ENCODE data around the gene IBTK.
"Not testable (repeated sequence)": the region's sequence is repeated elsewhere in the genome, so short reads cannot be mapped to it uniquely, and the experiment has no call there.

Gene IBTK

GRCh38 chr6:82178077-82178758 is 69.3 kb downstream of the IBTK start:
- DNase-seq (ENCODE audit: low read depth in 2 of 2): no peak

GRCh38 chr6:82176616-82177015 is 70.9 kb downstream of the IBTK start:
- DNase-seq (ENCODE audit: low read depth in 2 of 2): no peak

DNA sequence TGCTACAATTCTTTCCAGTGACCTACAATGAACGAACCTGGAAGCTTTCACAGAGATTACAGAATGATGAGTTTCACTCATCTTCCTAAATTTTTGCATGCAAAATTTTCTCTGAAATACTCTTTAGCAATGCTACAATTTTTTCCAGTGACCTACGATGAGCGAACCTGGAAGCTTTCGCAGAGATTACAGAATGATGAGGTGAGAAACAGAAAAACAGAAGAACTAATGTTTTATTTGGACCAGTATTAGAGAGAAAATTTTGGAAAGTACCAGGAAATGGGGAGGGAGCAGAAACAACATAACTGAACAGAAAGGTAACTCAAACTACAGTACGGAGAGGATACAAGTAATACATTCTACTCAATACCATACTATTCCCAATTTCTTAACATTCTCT is 75.0 kb downstream of the IBTK start:
- DNase-seq (ENCODE audit: low read depth in 2 of 2): no peak

DNA sequence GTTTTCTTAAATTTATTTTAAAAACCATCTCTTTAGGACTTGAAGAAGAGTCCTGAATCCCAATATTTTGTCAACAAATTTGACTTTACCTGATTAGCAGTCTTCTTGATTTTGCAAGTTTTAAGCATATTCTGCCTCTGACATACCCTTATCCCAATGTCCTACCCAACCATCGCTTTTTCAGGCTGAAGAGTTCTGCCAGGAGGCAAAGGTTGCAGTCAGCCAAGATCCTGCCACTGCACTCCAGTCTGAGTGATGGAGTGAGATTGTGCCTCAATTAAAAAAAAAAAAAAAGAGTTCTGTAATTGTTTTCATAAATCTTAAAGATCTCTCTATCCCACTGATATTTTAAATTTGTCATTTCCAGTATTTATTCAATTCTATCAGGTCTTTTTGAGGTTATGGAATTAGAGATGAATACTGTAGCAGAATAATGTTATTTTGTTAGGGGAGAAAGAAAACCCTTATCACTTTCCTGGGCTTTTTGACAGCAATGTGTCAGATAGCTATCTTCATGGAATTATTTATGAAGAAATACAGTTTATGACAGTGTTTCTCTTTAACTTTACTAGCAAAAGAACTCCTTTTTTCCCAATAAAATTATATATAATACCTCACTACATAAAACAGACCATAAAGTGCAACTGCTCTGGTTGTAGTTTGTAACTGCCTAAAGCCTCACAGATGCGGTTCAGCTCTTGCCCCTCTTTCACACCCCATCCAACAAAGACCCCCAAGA is 78.2 kb downstream of the IBTK start:
- DNase-seq (ENCODE audit: low read depth in 2 of 2): no peak

DNA sequence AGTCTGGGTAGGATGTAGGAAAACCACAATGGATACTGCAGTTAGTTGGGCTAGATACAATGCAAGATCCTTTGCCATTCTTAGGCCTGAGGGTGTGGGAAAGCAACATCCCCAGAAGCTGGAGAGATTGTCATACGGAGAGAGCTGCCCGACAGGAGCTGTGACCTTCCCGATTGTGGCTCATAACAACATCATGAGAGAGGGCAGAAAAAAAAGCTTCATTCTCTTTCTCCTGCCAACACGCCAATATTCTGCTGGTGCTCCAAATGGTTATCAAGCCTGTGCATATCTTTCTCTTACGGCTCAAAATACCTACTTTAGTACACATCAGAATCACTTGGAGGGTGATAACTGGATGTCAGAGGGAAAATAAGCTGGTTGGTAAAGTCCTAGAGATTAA is 81.1 kb downstream of the IBTK start:
- no peak for DNase-seq (ENCODE audit: low read depth in 2 of 2)

DNA sequence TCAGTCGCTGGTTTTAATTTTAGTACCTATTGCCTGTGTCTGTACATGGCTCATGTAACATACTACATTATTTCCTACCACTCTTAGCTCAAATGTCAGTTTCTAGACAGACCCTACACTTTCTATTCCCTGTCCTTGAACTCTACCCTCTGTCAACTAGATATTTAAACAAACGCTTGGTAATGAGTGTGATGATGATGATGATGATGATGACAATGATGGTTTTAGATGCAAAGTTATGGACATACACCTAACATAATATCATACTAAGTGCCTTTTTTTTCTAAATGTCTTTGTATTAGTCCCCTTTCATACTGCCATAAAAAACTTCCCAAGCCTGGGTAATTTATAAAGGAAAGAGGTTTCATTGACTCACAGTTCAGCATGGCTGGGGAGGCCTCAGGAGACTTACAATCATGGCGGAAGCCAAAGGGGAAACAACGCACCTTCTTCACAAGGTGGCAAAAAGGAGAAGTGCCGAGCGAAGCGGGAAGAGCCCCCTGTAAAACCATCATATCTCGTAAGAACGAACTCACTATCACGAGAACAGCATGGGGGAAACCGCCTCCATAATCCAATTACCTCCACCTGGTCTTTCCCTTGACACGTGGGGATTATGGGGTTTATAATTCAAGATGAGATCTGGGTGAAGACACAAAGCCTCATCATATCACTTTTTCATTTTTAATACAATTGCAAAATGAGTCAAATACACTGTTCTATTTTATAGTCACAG is 87.1 kb downstream of the IBTK start:
- DNase-seq (ENCODE audit: low read depth in 2 of 2): no peak

DNA sequence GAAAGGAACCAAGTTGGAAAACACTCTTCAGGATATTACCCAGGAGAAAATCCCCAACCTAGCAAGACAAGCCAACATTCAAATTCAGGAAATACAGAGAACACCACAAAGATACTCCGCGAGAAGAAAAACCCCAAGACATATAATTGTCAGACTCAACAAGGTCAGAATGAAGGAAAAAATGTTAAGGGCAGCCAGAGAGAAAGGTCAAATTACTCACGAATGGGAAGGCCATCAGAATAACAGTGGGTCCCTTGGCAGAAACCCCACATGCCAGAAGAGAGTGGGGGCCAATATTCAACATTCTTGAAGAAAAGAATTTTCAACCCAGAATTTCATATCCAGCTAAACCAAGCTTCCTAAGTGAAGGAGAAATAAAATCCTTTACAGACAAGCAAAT is 94.8 kb downstream of the IBTK start:
- not testable (repeated sequence) for DNase-seq (ENCODE audit: low read depth in 2 of 2)

DNA sequence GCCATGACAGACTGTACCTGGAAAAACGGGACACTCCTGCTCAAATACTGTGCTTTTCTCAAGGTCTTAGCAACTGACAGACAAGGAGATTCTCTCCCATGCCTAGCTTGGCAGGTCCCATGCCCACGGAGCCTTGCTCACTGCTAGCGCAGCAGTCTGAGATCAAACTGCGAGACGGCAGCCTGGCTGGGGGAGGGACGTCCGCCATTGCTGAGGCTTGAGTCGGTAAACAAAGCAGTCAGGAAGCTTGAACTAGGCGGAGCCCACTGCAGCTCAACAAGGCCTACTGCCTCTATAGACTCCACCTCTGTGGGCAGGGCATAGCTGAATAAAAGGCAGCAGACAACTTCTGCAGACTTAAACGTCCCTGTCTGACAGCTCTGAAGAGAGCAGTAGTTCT is 96.4 kb downstream of the IBTK start:
- not testable (repeated sequence) for DNase-seq (ENCODE audit: low read depth in 2 of 2)

- no peak for DNase-seq (ENCODE audit: low read depth in 2 of 2)
Observed at GRCh38 chr6:82145926-82146452, 101.6 kb downstream of the IBTK start.

GRCh38 chr6:82144852-82145340 is 102.6 kb downstream of the IBTK start:
- no peak for DNase-seq (ENCODE audit: low read depth in 2 of 2)

DNA sequence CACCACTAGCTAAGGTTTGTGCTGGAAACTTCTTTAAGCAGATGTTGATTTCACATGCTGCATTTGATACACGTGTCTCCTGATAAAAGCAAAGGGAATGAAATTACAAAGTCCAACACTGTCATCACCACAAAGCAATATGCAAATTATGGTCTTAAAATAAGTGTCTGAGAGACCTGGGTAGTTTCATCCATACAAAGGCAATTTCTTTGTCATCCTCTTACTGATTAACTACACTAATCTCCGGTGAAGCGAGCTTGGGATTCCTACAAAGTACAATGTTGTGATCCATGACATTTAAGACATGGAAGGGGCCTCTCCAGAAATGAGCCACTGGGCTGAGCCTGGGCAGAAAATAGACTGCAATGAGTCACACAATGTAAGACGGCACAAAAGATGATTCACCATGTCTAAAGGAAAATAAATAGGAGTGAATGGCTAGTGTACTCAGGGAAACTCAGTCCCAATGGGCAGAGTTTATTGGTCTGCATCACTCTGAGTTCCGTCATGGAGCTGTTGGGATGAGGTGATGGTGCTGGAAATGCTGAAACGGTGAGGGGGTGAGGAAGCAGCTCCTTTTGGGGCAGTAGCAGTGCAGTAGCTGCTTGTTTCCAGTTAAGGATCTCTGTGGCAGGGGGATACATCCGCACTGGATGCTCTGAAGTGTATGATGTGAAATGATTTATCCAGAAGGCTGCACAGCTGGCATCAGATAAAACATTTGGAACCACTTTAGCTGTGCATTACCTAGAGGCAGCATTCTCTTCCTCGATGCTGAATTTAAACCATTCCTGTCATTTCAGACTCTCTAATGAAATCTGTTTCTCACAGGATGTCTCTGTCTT is 103.3 kb downstream of the IBTK start:
- DNase-seq (ENCODE audit: low read depth in 2 of 2): no peak

DNA sequence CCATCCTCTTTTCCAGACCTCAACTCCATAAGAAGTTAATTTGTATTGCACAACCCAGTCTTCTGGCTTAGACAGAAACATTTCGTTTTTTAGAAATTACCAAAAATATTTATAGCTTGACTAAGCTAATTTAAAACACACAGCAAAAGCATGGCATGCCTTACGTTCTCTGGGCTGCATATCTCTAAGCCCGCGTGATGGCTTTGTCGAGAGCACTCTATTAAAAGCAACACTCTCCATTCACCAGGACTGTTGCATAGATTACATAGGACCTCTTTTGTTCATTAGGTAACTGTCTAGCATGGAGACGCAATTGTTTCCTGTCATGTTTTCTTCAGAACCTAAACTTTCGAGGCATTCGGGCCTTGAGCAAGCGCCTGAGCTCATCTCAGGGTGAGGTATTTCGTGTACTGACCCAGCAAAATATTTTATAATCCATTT is 104.5 kb downstream of the IBTK start:
- no peak for DNase-seq (ENCODE audit: low read depth in 2 of 2)

GRCh38 chr6:82142524-82142923 is 105.0 kb downstream of the IBTK start:
- no peak for DNase-seq (ENCODE audit: low read depth in 2 of 2)

DNA sequence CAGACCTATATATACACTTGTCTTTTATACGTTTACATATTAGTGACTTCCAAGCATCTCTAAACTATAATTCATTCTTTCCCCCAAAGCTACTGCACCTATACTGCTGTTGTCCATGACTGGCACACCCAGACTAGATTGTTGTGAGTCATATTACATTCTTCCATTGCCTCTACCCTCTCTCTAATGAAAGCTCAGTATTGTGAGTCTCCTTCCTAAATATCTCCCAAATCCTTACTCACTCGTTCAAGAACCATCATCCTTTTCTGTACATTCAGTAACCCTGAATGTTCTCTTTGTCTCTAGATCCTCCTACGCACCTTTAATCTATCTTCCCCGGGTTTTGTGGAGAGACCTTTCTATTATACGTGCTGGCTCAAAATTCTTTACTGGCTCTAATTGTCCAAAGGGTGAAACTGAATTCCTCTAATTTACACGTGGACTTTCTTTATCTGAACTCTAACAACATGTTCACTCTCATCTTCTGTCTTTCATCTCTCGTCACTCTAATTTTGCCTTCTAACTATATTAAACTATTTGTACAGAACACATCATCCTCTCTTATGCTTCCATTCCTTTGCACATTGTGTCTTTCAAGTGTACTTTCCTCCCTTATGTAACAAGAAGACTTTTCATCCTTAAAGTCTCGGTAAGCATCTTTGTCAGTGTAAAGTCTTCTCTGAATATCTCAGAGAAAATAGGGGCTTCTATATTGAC is 109.3 kb downstream of the IBTK start:
- no peak for DNase-seq (ENCODE audit: low read depth in 2 of 2)

DNA sequence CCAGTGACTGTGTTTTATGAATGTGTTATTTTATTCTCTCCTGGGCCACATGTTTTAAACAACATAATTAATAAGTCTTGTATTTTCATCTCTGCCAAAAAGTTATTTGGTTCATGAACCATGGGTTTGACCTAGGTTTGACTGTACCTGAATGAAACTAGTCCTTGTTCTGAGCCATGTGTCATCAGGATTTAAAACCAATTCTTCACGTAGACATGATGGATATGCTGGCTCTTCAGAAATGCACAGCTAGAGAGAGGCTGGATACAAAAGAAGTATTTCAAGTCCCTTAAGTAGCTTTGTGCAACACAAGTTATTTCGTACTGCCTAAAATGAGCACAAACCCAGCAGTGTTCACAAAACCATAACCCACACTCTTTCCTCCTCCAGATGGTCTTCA is 116.1 kb downstream of the IBTK start:
- no peak for DNase-seq (ENCODE audit: low read depth in 2 of 2)

- no peak for DNase-seq (ENCODE audit: low read depth in 2 of 2)
Observed at GRCh38 chr6:82129797-82130196, 117.7 kb downstream of the IBTK start.

DNA sequence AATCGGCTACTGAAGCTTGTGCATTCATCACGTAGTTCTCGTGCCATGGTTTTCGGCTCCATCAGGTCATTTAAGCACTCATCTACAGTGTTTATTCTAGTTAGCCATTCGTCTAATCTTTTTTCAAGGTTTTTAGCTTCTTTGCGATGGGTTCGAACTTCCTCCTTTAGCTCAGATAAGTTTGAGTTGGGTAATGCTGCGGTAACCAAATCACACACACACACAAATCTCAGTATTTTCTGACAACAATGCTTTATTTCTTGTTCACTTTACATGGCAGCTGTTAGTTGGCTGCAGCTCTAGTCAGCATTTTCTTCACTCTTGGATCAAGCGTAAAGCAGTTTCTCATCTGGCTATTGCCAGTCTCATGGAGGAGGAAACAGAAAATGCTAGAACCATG is 118.6 kb downstream of the IBTK start:
- DNase-seq (ENCODE audit: low read depth in 2 of 2): not testable (repeated sequence)

GRCh38 chr6:82123632-82124031 is 123.9 kb downstream of the IBTK start:
- DNase-seq (ENCODE audit: low read depth in 2 of 2): no peak
